HepG2 (cell line): ENCODE results near the gene CDH8. TPM values are rescaled to one million over a fixed set of nuclear protein-coding genes. Genes with fewer than 3 reads are reported as not detected.

Source experiments
- ATAC-seq: fragments of 200-7000 bp; cut with Tn5 transposase; 3 replicates; pipeline ENCODE4 v1.9.1; 2020; ENCODE audit warnings: mild to moderate bottlenecking, moderate library complexity
- BruUV-seq: library from RNA; stranded (reverse); fragments of 400-500 nt; replicated peaks from 2 replicates; lab custom pipeline; 2021; lab: Mats Ljungman, UMichigan
- CTCF ChIA-PET: fragments of 300-600 bp; formaldehyde crosslinking; extraction: SDS; loops from one replicate; lab custom pipeline; 2021; ENCODE audit warnings: low total read pairs, inconsistent platforms, low intra/inter-chr PET ratio; lab: Yijun Ruan, JAX
- POLR2A ChIA-PET: fragments of 350-600 bp; sonication (Branson Sonifier 250); formaldehyde crosslinking; loops from one replicate; lab custom pipeline; 2020; ENCODE audit warnings: antibody characterized with exemption, inconsistent platforms; lab: Yijun Ruan, JAX
- DNase-seq: peaks from one replicate; pipeline ENCODE4 v3.0.0-alpha.2; 2015; ENCODE audit warnings: low spot score
- FAIRE-seq: peaks from 3 replicates; lab custom pipeline; 2011; peaks lifted over from hg19 to GRCh38; lab: Jason Lieb, UNC
- H2AFZ ChIP-seq: one replicate; pipeline ENCODE4 v1.6.1; 2011; ENCODE audit warnings: low read length, inconsistent platforms
- H3K27ac ChIP-seq: fragments of 300-600 bp; 3 replicates; pipeline ENCODE4 v1.8.0; 2011; ENCODE audit warnings: mixed run types, mild to moderate bottlenecking, mixed read lengths, low read length, inconsistent platforms; ENCODE audit not compliant: insufficient read depth; ENCODE audit errors: extremely low read length
- H3K27me3 ChIP-seq, 2 experiments: fragments of 200-600 bp in 1 of 2; 2 replicates in 1 of 2; 3 replicates in 1 of 2; pipeline versions ENCODE4 v1.6.0 to v1.8.0; 2011; ENCODE audit warnings: low read length in 2 of 2, mild to moderate bottlenecking in 2 of 2, moderate library complexity in 2 of 2, inconsistent platforms in 1 of 2; ENCODE audit not compliant: insufficient read depth in 2 of 2, control insufficient read depth in 1 of 2
- H3K36me3 ChIP-seq, 2 experiments: fragments of 200-600 bp in 1 of 2; replicated peaks in 1 of 2; 2 replicates in 1 of 2; 3 replicates in 1 of 2; pipeline versions ENCODE4 v1.5.1 to v1.8.0; 2011; ENCODE audit warnings: low read length in 2 of 2, inconsistent platforms in 1 of 2; ENCODE audit not compliant: insufficient read depth in 2 of 2, control insufficient read depth in 1 of 2
- H3K4me1 ChIP-seq: 2 replicates; pipeline ENCODE4 v1.5.1; 2012; ENCODE audit warnings: low read length, inconsistent platforms; ENCODE audit not compliant: insufficient read depth
- H3K4me2 ChIP-seq: 2 replicates; pipeline ENCODE4 v1.6.0; 2011; ENCODE audit warnings: low read depth, low read length, inconsistent platforms
- H3K4me3 ChIP-seq, 3 experiments: fragments of 200-600 bp in 1 of 3; sonication (generic), shearing (Covaris generic) in 1 of 3; replicated peaks in 1 of 3; 2 replicates each; pipeline ENCODE4 v1.5.1; 2011 to 2016; ENCODE audit warnings: low read length in 3 of 3, inconsistent platforms in 2 of 3, low read depth in 2 of 3, mild to moderate bottlenecking in 2 of 3, control low read depth in 1 of 3, mixed read lengths in 1 of 3; ENCODE audit not compliant: insufficient read depth in 1 of 3
- H3K79me2 ChIP-seq: one replicate; pipeline ENCODE4 v1.6.1; 2011; ENCODE audit warnings: low read length, inconsistent platforms; ENCODE audit not compliant: insufficient read depth
- H3K9ac ChIP-seq: 2 replicates; pipeline ENCODE4 v1.6.0; 2011; ENCODE audit warnings: mild to moderate bottlenecking, low read depth, low read length, inconsistent platforms; ENCODE audit not compliant: insufficient read depth
- H3K9me3 ChIP-seq: 2 replicates; pipeline ENCODE4 v1.5.1; 2012; ENCODE audit warnings: mild to moderate bottlenecking, low read length
- H4K20me1 ChIP-seq: 2 replicates; pipeline ENCODE4 v1.6.0; 2011; ENCODE audit warnings: inconsistent platforms, mild to moderate bottlenecking, low read length, moderate library complexity; ENCODE audit not compliant: insufficient read depth
- ARNT2 ChIP-seq: sonication (generic); formaldehyde crosslinking; IDR thresholded peaks from 2 replicates; pipeline ENCODE4 v1.8.0; 2022; ENCODE audit warnings: mild to moderate bottlenecking, low read depth, missing genetic modification reagents, moderate library complexity
- BRF2 ChIP-seq: sonication (generic); formaldehyde crosslinking; IDR thresholded peaks from 2 replicates; pipeline ENCODE4 v1.8.1; 2022; ENCODE audit warnings: mild to moderate bottlenecking, missing genetic modification reagents
- CHCHD3 ChIP-seq: sonication (generic); formaldehyde crosslinking; IDR thresholded peaks from 2 replicates; pipeline ENCODE4 v1.8.0; 2022; ENCODE audit warnings: mild to moderate bottlenecking, missing genetic modification reagents, moderate library complexity
- FOXJ3 ChIP-seq: sonication (generic); formaldehyde crosslinking; IDR thresholded peaks from 2 replicates; pipeline ENCODE4 v1.4.0; 2020; ENCODE audit warnings: missing genetic modification reagents, mild to moderate bottlenecking, borderline replicate concordance
- FOXP4 ChIP-seq: sonication (generic); formaldehyde crosslinking; IDR thresholded peaks from 2 replicates; pipeline ENCODE4 v1.4.0; 2020; ENCODE audit warnings: missing genetic modification reagents
- HINFP ChIP-seq: sonication (generic); formaldehyde crosslinking; IDR thresholded peaks from 2 replicates; pipeline ENCODE4 v1.4.0; 2020; ENCODE audit warnings: low read depth, mild to moderate bottlenecking, missing genetic modification reagents
- HOXA5 ChIP-seq: sonication (generic); formaldehyde crosslinking; IDR thresholded peaks from 2 replicates; pipeline ENCODE4 v1.4.0; 2020; ENCODE audit warnings: missing genetic modification reagents
- KDM6A ChIP-seq: IDR thresholded peaks from 2 replicates; pipeline ENCODE4 v1.6.1; 2016; ENCODE audit warnings: low read depth
- SNRNP70 ChIP-seq: fragments of 200-400 bp; formaldehyde crosslinking; IDR thresholded peaks from 2 replicates; pipeline ENCODE4 v1.6.1; 2017; ENCODE audit warnings: mild to moderate bottlenecking, low read depth, low read length, moderate library complexity
- TFE3 ChIP-seq: IDR thresholded peaks from 2 replicates; pipeline ENCODE4 v1.6.1; 2016
- TIGD3 ChIP-seq: sonication (generic); formaldehyde crosslinking; IDR thresholded peaks from 2 replicates; pipeline ENCODE4 v1.5.1; 2020; ENCODE audit warnings: mild to moderate bottlenecking, missing genetic modification reagents, borderline replicate concordance
- ZNF382 ChIP-seq: sonication (generic); formaldehyde crosslinking; IDR thresholded peaks from 2 replicates; pipeline ENCODE4 v1.5.0; 2020; ENCODE audit warnings: missing genetic modification reagents, mild to moderate bottlenecking, borderline replicate concordance
- ZNF577 ChIP-seq: sonication (generic); formaldehyde crosslinking; IDR thresholded peaks from 2 replicates; pipeline ENCODE4 v1.4.0; 2020; ENCODE audit warnings: mild to moderate bottlenecking, low read depth, missing genetic modification reagents, borderline replicate concordance
- ZNF746 ChIP-seq: sonication (generic); formaldehyde crosslinking; IDR thresholded peaks from 2 replicates; pipeline ENCODE4 v1.8.0; 2022; ENCODE audit warnings: mild to moderate bottlenecking, missing genetic modification reagents
- ZSCAN20 ChIP-seq: sonication (generic); formaldehyde crosslinking; IDR thresholded peaks from 2 replicates; pipeline ENCODE4 v1.4.0; 2020; ENCODE audit warnings: missing genetic modification reagents, mild to moderate bottlenecking, borderline replicate concordance
- ZSCAN5A ChIP-seq: sonication (generic); formaldehyde crosslinking; IDR thresholded peaks from 2 replicates; pipeline ENCODE4 v1.8.0; 2022; ENCODE audit warnings: mild to moderate bottlenecking, missing genetic modification reagents, borderline replicate concordance
- in situ Hi-C: cut with HindIII; loops from 2 replicates; pipeline ENCODE4 v1.10.0; 2017; ENCODE audit warnings: low pct_unique_long_range_greater_than_20kb; ENCODE audit not compliant: extremely low pct_ligation_motif_present
- intact Hi-C: fragments of 100-400 bp; cut with micrococcal nuclease; formaldehyde crosslinking; loops from one replicate; pipeline ENCODE4 v1.10.0; 2022; ENCODE audit not compliant: unreplicated experiment
- polyA plus RNA-seq, 8 experiments: library from polyadenylated mRNA; depleted of rRNA in 3 of 8; stranded (reverse) in 7 of 8; unstranded in 1 of 8; fragments of >200 nt; fragmentation: Illumina TruSeq in 4 of 8; extraction: Trizol in 4 of 8; gene quantifications; 2 replicates each; pipeline versions ENCODE4 v1.2.1 to v1.2.3, GENCODE V29; 2011 to 2016; ENCODE audit warnings: low read depth in 4 of 8, missing spikeins in 1 of 8, mixed read lengths in 1 of 8; ENCODE audit not compliant: insufficient read depth in 1 of 8
- total RNA-seq, 5 experiments: library from RNA; depleted of rRNA; stranded (reverse); fragments of >200 nt; fragmentation: Illumina TruSeq; extraction: Trizol; gene quantifications; 2 replicates each; pipeline ENCODE4 v1.2.3, GENCODE V29; 2016; ENCODE audit warnings: low read depth in 1 of 5

The CDH8 gene
- total and polyA plus RNA-seq, 2 of the 13 experiments (the other 11 are each of a cell fraction or from before 2014, with no cell fraction given) = not detected

GRCh38 chr16:61820398-61820797 is 215.8 kb downstream of the CDH8 start:
- no peak overlapping the region for H3K4me3 ChIP-seq
- H3K27me3 ChIP-seq = no peaks in the 10 kb centered on the region
- no peak overlapping the region for H3K9ac ChIP-seq
- H3K27ac ChIP-seq = no peak overlapping the region
- ATAC-seq (no peak), DNase-seq (no peak), FAIRE-seq (no peak)
- ChIA-PET CTCF (no interaction called here), POLR2A (no interaction called here)
- no peaks in the 10 kb centered on the region for H3K36me3 ChIP-seq
- intact Hi-C loops (no loop called here), in situ Hi-C loops (no loop called here)
- H4K20me1 ChIP-seq = no peaks in the 10 kb centered on the region
- H3K9me3 ChIP-seq = peaks cover 20% of the 10 kb centered on the region
- BruUV-seq = no TSS peak
- H2AFZ ChIP-seq = no peak overlapping the region
- no peaks in the 10 kb centered on the region for H3K79me2 ChIP-seq
- no peak overlapping the region for H3K4me2 ChIP-seq
- no peaks in the 10 kb centered on the region for H3K4me1 ChIP-seq
- TF ChIP-seq FOXJ3 (CRISPR knock-in tag) (no peak), KDM6A (CRISPR knock-in tag) (no peak), ZNF746 (CRISPR knock-in tag) (no peak), ARNT2 (CRISPR knock-in tag) (no peak), ZSCAN20 (CRISPR knock-in tag) (no peak), HINFP (CRISPR knock-in tag) (no peak), CHCHD3 (CRISPR knock-in tag) (no peak), FOXP4 (no peak), TFE3 (no peak), ZSCAN5A (CRISPR knock-in tag) (no peak), BRF2 (CRISPR knock-in tag) (no peak), TIGD3 (CRISPR knock-in tag) (no peak), HOXA5 (CRISPR knock-in tag) (no peak), SNRNP70 (no peak), ZNF577 (CRISPR knock-in tag) (no peak), ZNF382 (CRISPR knock-in tag) (no peak)
